Erythroblast (primary cell): ENCODE results near the gene RNF217.

ENCODE experiments used
- GATA1 ChIP-seq: IDR thresholded peaks from 2 replicates; pipeline ENCODE4 v1.6.1; 2011; ENCODE audit warnings: low read depth, mild to moderate bottlenecking, control low read depth, low read length, moderate library complexity
- POLR2A ChIP-seq: IDR thresholded peaks from 2 replicates; pipeline ENCODE4 v1.6.1; 2011; ENCODE audit warnings: mild to moderate bottlenecking, low read length

GRCh38 chr6:125102411-125102810 lies 140.2 kb downstream of the RNF217 start:
- TF ChIP-seq POLR2A: no peak
- TF ChIP-seq GATA1: no peak
